Cardiac septum (tissue), 1 donor: ENCODE data around the gene CTAGE1. TPM values are rescaled to one million over a fixed set of nuclear protein-coding genes. Genes with fewer than 3 reads are reported as not detected.

Source experiments
- DNase-seq: peaks from one replicate; pipeline ENCODE4 v3.0.0-alpha.2; 2020; ENCODE audit warnings: low spot score
- intact Hi-C: fragments of 100-400 bp; cut with DNase I; formaldehyde crosslinking; loops from one replicate; pipeline ENCODE4 v1.14.0; 2022
- total RNA-seq: library from RNA; stranded (reverse); fragmentation: NEBNext Ultra II Directional; extraction: Animal tissue kit (Norgen Biotek cat#: 25700); gene quantifications from one replicate; pipeline ENCODE4 v1.2.1, GENCODE V29; 2021
- donor health status: DM: no; HTN: no; CAD: no.

CTAGE1 gene
- total RNA-seq, 1 donor from 2014 or later, result 0.13 TPM

GRCh38 chr18:22446325-22446724 is 28.6 kb upstream of the CTAGE1 start:
- no peak for DNase-seq
- intact Hi-C loops, result no loop called here

- intact Hi-C loops, result no loop called here
Measured at GRCh38 chr18:22441638-22442037, 23.9 kb upstream of the CTAGE1 start.

GRCh38 chr18:22439447-22439846 is 21.7 kb upstream of the CTAGE1 start:
- intact Hi-C loops, result no loop called here
- DNase-seq, result no peak

More at GRCh38 chr18:22441638-22442037, 23.9 kb upstream of the CTAGE1 start:
- DNase-seq, result no peak

GRCh38 chr18:22436136-22436535 is 18.4 kb upstream of the CTAGE1 start:
- intact Hi-C loops, result no loop called here
- no peak for DNase-seq

GRCh38 chr18:22434973-22435608 is 17.4 kb upstream of the CTAGE1 start:
- intact Hi-C loops, result no loop called here
- DNase-seq, result no peak

- DNase-seq, result no peak
- intact Hi-C loops, result no loop called here
Measured at GRCh38 chr18:22433956-22434355, 16.2 kb upstream of the CTAGE1 start.

GRCh38 chr18:22432657-22433137 is 15.0 kb upstream of the CTAGE1 start:
- peak; percentile 79 for DNase-seq
- intact Hi-C loops, result no loop called here

GRCh38 chr18:22429564-22429963 is 11.8 kb upstream of the CTAGE1 start:
- no peak for DNase-seq
- intact Hi-C loops, result no loop called here

GRCh38 chr18:22428672-22429071 is 11.0 kb upstream of the CTAGE1 start:
- DNase-seq, result no peak
- intact Hi-C loops, result no loop called here

GRCh38 chr18:22427822-22428549 is 10.3 kb upstream of the CTAGE1 start:
- intact Hi-C loops, result no loop called here
- DNase-seq, result no peak

- intact Hi-C loops, result no loop called here
- no peak for DNase-seq
Measured at GRCh38 chr18:22424565-22424963, 6.8 kb upstream of the CTAGE1 start.

GRCh38 chr18:22423878-22424564 is 6.3 kb upstream of the CTAGE1 start:
- DNase-seq, result no peak
- intact Hi-C loops, result no loop called here

- intact Hi-C loops, result no loop called here
- no peak for DNase-seq
Measured at GRCh38 chr18:22422909-22423548, 5.3 kb upstream of the CTAGE1 start.

GRCh38 chr18:22420652-22421051 is 2.9 kb upstream of the CTAGE1 start:
- intact Hi-C loops, result no loop called here
- DNase-seq, result no peak

- no peak for DNase-seq
- intact Hi-C loops, result no loop called here
Measured at GRCh38 chr18:22412176-22412911, 5.4 kb downstream of the CTAGE1 start.

GRCh38 chr18:22411446-22411845 is 6.3 kb downstream of the CTAGE1 start:
- intact Hi-C loops, result no loop called here

GRCh38 chr18:22410126-22410525 is 7.6 kb downstream of the CTAGE1 start:
- intact Hi-C loops, result no loop called here
- no peak for DNase-seq

More at GRCh38 chr18:22411446-22411845, 6.3 kb downstream of the CTAGE1 start:
- no peak for DNase-seq

GRCh38 chr18:22409445-22409844 is 8.3 kb downstream of the CTAGE1 start:
- no peak for DNase-seq
- intact Hi-C loops, result no loop called here

- intact Hi-C loops, result no loop called here
- DNase-seq, result no peak
Measured at GRCh38 chr18:22408059-22408458, 9.7 kb downstream of the CTAGE1 start.
